Subcutaneous adipose tissue (tissue), 4 donors: ENCODE data around the gene PLAC8L1. TPM values are rescaled to one million over a fixed set of nuclear protein-coding genes. Genes with fewer than 3 reads are reported as not detected.

ENCODE experiments used
- total RNA-seq, 4 donors: library from RNA; depleted of rRNA; stranded (reverse); fragments of >200 nt; gene quantifications; one replicate each; pipeline ENCODE4 v1.1.0, GENCODE V29; 2016
- TF ChIP-seq, protein P1 (sequence below): fragments of 450-650 bp; IDR thresholded peaks from one replicate; pipeline ENCODE4 v1.5.1; 2016; ENCODE audit warnings: low read depth, mild to moderate bottlenecking, control low read depth, antibody characterized with exemption, moderate library complexity

PLAC8L1 gene
- total RNA-seq, 4 donors from 2014 or later: not detected

DNA sequence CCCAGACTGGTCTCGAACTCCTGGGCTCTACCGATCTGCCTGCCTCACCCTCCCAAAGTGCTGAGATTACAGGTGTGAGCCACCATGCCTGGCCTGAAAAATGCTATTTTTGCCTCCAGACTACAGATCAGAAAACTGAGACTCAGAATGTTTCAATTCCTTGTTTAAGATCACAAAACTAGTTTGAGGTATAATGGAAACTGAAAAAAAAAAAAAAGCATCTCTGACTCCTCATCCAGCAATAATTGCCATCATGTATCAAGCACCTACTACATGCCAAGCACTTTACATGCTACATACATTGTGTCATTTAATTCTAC is 35.6 kb downstream of the PLAC8L1 start:
- TF ChIP-seq, protein P1, sequence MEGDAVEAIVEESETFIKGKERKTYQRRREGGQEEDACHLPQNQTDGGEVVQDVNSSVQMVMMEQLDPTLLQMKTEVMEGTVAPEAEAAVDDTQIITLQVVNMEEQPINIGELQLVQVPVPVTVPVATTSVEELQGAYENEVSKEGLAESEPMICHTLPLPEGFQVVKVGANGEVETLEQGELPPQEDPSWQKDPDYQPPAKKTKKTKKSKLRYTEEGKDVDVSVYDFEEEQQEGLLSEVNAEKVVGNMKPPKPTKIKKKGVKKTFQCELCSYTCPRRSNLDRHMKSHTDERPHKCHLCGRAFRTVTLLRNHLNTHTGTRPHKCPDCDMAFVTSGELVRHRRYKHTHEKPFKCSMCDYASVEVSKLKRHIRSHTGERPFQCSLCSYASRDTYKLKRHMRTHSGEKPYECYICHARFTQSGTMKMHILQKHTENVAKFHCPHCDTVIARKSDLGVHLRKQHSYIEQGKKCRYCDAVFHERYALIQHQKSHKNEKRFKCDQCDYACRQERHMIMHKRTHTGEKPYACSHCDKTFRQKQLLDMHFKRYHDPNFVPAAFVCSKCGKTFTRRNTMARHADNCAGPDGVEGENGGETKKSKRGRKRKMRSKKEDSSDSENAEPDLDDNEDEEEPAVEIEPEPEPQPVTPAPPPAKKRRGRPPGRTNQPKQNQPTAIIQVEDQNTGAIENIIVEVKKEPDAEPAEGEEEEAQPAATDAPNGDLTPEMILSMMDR: no peak

DNA sequence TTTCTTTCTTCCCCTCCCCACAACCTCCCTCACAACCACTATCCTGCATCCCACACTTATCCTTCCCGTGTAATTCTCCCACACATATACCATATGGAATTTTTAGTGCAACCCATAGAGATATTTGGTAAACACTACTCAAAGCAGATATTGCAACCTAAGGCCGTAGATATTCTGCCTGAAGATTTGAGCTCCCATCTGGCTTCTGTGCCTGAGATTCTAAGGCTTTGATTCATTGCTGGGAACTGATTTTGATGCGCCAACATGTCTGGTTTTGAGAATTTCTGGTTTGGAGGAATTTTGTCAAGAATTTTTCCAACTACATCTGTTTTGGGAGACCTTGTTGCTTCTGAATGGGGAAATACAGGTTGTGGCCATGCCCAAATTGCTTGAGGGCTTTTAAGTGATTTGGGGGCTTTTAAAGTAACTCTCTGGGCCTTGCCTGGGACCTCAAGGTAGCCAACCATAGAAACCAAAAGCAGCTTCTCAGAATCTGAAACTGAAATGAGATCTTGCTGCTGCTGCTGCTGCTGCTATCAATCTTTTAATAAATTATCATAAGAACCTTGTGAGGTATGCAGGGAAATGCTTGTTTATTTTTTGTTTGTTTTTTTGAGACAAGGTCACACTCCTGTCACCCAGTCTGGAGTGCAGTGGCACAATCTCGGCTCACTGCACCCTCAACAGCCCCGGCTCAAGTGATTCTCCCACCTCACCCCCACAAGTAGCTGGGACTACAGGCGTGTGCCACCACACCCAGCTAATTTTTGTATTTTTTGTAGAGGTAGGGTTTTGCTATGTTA is 36.2 kb downstream of the PLAC8L1 start:
- TF ChIP-seq, protein P1: no peak

DNA sequence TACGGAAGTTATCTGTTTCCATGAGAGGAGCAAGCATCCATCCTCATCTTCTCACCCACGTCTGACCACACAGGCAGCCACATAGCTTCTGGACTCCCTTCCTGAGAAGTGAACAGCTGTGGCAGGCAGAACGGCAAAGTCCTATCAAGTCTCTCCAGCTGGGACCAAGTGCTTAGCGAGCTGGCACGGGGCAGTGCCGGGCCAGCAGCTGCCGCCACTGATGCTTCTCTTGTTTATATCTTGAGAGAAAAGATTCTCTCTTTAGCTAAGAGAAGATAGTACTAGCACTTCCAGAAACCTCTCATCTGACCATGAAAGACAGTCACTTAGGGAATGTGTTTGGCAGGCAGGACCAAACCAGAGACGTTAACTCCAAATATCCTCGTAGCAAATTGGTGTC is 37.2 kb downstream of the PLAC8L1 start:
- TF ChIP-seq, protein P1: no peak

DNA sequence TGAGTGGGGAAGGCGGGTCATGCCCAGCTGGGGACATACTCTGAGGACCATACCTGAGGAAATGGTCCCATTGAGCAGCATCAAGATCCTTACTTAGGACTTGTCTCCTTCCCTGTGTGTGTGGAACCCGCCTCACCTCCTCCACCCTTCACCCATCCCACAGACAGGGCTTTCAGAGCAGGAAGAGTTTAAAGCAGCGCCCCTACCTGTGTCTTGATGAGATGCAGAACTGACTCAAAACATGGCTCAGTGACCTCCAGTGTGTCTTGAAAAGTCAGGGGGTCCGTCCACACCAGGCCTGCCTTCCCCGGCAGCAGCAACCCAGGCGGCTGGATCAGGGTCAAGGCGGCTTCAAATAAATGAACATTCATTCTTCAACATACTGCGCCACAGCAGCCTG is 38.4 kb downstream of the PLAC8L1 start:
- TF ChIP-seq, protein P1: no peak

DNA sequence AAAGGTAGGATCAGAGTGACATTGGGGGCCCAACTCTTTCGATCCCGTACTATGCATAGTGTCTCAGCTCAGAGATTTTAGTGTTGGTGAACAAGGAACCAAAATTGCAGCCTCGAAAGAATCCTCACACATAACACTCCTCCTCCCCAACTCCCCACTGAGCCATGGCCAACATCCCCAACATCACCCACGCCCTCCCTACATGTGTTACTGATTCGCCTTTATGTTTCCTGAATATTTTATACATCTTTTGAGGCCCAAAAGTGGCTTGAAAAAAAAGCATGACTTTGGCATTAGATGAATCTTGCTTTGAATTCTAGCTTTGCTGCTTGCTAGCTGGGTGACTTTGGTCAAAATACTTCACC is 45.2 kb downstream of the PLAC8L1 start:
- TF ChIP-seq, protein P1: no peak

DNA sequence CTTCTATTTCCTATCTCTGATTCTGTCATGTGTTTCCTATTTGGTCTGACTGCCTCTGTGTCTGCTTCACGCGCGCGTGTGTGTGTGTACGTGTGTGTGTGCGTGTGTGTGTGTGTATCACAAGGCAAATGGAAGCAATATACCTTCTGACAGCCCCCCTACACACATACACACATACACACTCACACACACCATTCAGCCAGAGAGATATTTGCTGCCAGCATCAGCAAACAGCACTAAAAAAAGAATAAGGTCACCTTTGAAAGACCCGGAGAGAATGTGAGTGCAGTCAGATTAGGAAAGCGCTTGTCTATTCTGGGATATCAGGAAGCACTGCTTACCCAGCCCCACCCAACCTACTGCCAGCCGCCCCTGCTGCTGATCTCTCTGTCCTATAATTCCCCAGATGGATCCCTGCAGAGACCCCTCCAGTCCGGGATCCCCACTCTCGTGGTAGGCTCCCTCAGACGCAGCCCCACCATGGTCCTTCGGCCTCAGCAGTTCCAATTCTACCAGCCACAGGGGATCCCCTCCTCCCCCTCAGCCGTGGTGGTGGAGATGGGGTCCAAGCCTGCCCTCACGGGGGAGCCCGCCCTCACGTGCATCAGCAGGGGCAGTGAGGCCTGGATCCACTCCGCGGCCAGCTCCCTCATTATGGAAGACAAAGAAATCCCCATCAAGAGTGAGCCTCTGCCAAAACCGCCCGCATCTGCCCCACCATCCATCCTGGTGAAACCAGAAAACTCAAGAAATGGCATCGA is 45.7 kb downstream of the PLAC8L1 start:
- TF ChIP-seq, protein P1: no peak

DNA sequence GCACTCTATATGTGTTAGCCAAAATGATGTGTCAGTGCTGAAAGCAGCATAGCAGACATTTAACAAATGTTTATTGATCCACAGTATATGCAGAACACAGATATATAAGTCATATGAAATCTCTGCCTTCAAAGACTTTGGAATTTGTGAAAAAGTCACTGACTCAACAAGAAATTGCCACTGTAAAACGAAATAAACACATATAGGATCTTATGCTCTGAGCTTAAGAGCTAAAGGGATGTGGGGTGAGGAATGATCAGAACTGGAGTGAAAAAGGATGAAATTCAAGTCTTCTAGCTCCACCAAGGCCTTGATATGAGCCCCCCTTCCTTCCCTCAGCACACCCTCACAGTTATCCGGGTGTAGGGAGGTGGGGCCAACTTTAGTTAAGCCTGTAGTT is 49.9 kb downstream of the PLAC8L1 start:
- TF ChIP-seq, protein P1: no peak
